Activated CD4-positive, alpha-beta T cell treated with anti-CD3 and anti-CD28 coated beads, Interleukin-2, amount 50 U/mL, for 16 hours (primary cell): ENCODE data around the gene CPLANE1.
"Not testable (repeated sequence)": the region's sequence is repeated elsewhere in the genome, so short reads cannot be mapped to it uniquely, and the experiment has no call there.

Experiments used
- DNase-seq: peaks from one replicate; pipeline ENCODE4 v3.0.0-alpha.2; 2020

CPLANE1 gene

GRCh38 chr5:37112383-37112991 lies 136.7 kb downstream of the CPLANE1 start:
- DNase-seq, result peak; percentile 9

- DNase-seq, result peak; percentile 87
These were observed 137.5 kb downstream of the CPLANE1 start for GRCh38 chr5:37111426-37112382.

GRCh38 chr5:37110135-37110534 lies 139.0 kb downstream of the CPLANE1 start:
- no peak for DNase-seq

- DNase-seq, result no peak
These were observed 139.8 kb downstream of the CPLANE1 start for GRCh38 chr5:37109338-37109737.

GRCh38 chr5:37103302-37103701 lies 145.9 kb downstream of the CPLANE1 start:
- DNase-seq, result no peak

- not testable (repeated sequence) for DNase-seq
These were observed 149.9 kb downstream of the CPLANE1 start for GRCh38 chr5:37099267-37099666.

GRCh38 chr5:37093795-37094194 lies 155.4 kb downstream of the CPLANE1 start:
- not testable (repeated sequence) for DNase-seq

GRCh38 chr5:37090781-37091180 lies 158.4 kb downstream of the CPLANE1 start:
- DNase-seq, result no peak

GRCh38 chr5:37090123-37090726 lies 159.0 kb downstream of the CPLANE1 start:
- no peak for DNase-seq

GRCh38 chr5:37088009-37088408 lies 161.2 kb downstream of the CPLANE1 start:
- no peak for DNase-seq

- DNase-seq, result no peak
These were observed 162.6 kb downstream of the CPLANE1 start for GRCh38 chr5:37086466-37087173.

GRCh38 chr5:37086026-37086425 lies 163.2 kb downstream of the CPLANE1 start:
- DNase-seq, result not testable (repeated sequence)

GRCh38 chr5:37082977-37083376 lies 166.2 kb downstream of the CPLANE1 start:
- not testable (repeated sequence) for DNase-seq

- DNase-seq, result no peak
These were observed 168.5 kb downstream of the CPLANE1 start for GRCh38 chr5:37080697-37081096.

GRCh38 chr5:37077146-37077545 lies 172.0 kb downstream of the CPLANE1 start:
- DNase-seq, result no peak

- no peak for DNase-seq
These were observed 173.7 kb downstream of the CPLANE1 start for GRCh38 chr5:37075399-37075950.

GRCh38 chr5:37071901-37072581 lies 177.1 kb downstream of the CPLANE1 start:
- peak; percentile 5 for DNase-seq

GRCh38 chr5:37071487-37071886 lies 177.7 kb downstream of the CPLANE1 start:
- DNase-seq, result no peak

GRCh38 chr5:37064442-37064841 lies 184.7 kb downstream of the CPLANE1 start:
- DNase-seq, result no peak

- DNase-seq, result no peak
These were observed 185.4 kb downstream of the CPLANE1 start for GRCh38 chr5:37063739-37064138.

GRCh38 chr5:37060030-37060429 lies 189.1 kb downstream of the CPLANE1 start:
- DNase-seq, result no peak

- DNase-seq, result no peak
These were observed 192.4 kb downstream of the CPLANE1 start for GRCh38 chr5:37056762-37057161.
